PC-3 (cell line): Measurements from ENCODE around the gene WDR82.

Source experiments
- EZH2 ChIP-seq: fragments of 300-600 bp; sonication (generic); IDR thresholded peaks from one replicate; pipeline ENCODE4 v1.6.1; 2017; ENCODE audit warnings: antibody characterized with exemption, mild to moderate bottlenecking, low read length; ENCODE audit not compliant: unreplicated experiment
- TF ChIP-seq, protein P1 (sequence below): fragments of 300-600 bp; sonication (generic); conservative IDR thresholded peaks from 2 replicates; pipeline ENCODE4 v1.5.1; 2017; ENCODE audit warnings: antibody characterized with exemption, low read depth, mild to moderate bottlenecking, low read length

DNA sequence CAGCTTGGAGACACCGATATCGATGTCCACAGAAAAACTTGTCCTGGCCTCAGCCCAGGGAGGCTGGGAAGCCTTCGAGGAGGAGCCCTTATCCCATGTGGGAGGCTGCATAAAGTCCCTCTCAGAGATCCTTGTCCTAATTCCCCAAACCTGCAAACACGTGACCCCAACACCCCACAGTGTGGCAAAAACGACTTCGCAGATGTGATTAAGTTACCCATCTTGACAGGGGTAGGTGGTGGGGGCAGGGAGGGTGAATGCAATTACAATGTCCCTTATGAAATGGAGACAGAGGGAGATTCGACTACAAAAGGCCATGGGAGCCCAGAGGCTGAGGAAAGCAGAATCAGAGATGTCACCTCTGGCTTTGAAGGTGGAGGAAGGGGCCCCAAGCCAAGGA lies 50.7 kb downstream of the WDR82 start:
- TF ChIP-seq, protein P1, sequence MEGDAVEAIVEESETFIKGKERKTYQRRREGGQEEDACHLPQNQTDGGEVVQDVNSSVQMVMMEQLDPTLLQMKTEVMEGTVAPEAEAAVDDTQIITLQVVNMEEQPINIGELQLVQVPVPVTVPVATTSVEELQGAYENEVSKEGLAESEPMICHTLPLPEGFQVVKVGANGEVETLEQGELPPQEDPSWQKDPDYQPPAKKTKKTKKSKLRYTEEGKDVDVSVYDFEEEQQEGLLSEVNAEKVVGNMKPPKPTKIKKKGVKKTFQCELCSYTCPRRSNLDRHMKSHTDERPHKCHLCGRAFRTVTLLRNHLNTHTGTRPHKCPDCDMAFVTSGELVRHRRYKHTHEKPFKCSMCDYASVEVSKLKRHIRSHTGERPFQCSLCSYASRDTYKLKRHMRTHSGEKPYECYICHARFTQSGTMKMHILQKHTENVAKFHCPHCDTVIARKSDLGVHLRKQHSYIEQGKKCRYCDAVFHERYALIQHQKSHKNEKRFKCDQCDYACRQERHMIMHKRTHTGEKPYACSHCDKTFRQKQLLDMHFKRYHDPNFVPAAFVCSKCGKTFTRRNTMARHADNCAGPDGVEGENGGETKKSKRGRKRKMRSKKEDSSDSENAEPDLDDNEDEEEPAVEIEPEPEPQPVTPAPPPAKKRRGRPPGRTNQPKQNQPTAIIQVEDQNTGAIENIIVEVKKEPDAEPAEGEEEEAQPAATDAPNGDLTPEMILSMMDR = no peak
- no peak for TF ChIP-seq EZH2
